ENCODE data around the gene ATP9B. TPM values are rescaled to one million over a fixed set of nuclear protein-coding genes. Genes with fewer than 3 reads are reported as not detected.

ATP9B gene
- total RNA-seq, 1 experiment from 2014 or later = 25.6 TPM

- no peaks in the 10 kb centered on the region for H3K4me1 Mint-ChIP-seq (ENCODE audit: low read depth, unreplicated experiment)
- no peak for TF ChIP-seq CTCF (IDR thresholded peaks at IDR 0.05; ENCODE audit: unreplicated experiment)
- no peak for DNase-seq
- H3K27me3 Mint-ChIP-seq (ENCODE audit: unreplicated experiment) = no peaks in the 10 kb centered on the region
- no peaks in the 10 kb centered on the region for H3K9me3 Mint-ChIP-seq (ENCODE audit: low read depth, unreplicated experiment)
- H3K27ac Mint-ChIP-seq (ENCODE audit: unreplicated experiment) = no peak overlapping the region
- no TSS peak for BruUV-seq (replicated peaks)
- CTCF ChIA-PET = interaction anchor here (0.7 kb wide), 1 partner anchor 240 kb away, joined by 3 read pairs; no protein-coding TSS in a partner anchor
- intact Hi-C loops (cut with micrococcal nuclease; ENCODE audit: unreplicated experiment) = no loop called here
- H3K36me3 Mint-ChIP-seq (ENCODE audit: insufficient read depth, unreplicated experiment) = no peaks in the 10 kb centered on the region
- no peak overlapping the region for H3K4me3 Mint-ChIP-seq (ENCODE audit: low read depth, unreplicated experiment)
Observed at GRCh38 chr18:79102886-79103285, 33.7 kb downstream of the ATP9B start.

GRCh38 chr18:79104137-79104536 lies 34.9 kb downstream of the ATP9B start:
- CTCF ChIA-PET = no interaction called here
- Mint-ChIP-seq H3K36me3 (ENCODE audit: insufficient read depth, unreplicated experiment) (no peaks in the 10 kb centered on the region), H3K4me3 (ENCODE audit: low read depth, unreplicated experiment) (no peak overlapping the region), H3K27me3 (ENCODE audit: unreplicated experiment) (no peaks in the 10 kb centered on the region), H3K4me1 (ENCODE audit: low read depth, unreplicated experiment) (no peaks in the 10 kb centered on the region), H3K9me3 (ENCODE audit: low read depth, unreplicated experiment) (no peaks in the 10 kb centered on the region), H3K27ac (ENCODE audit: unreplicated experiment) (no peak overlapping the region)
- no peak for TF ChIP-seq CTCF (IDR thresholded peaks at IDR 0.05; ENCODE audit: unreplicated experiment)
- intact Hi-C loops (cut with micrococcal nuclease; ENCODE audit: unreplicated experiment) = no loop called here
- BruUV-seq (replicated peaks) = no TSS peak
- no peak for DNase-seq

- CTCF ChIA-PET = no interaction called here
- no peaks in the 10 kb centered on the region for H3K36me3 Mint-ChIP-seq (ENCODE audit: insufficient read depth, unreplicated experiment)
- no peaks in the 10 kb centered on the region for H3K9me3 Mint-ChIP-seq (ENCODE audit: low read depth, unreplicated experiment)
- intact Hi-C loops (cut with micrococcal nuclease; ENCODE audit: unreplicated experiment) = no loop called here
- H3K4me3 Mint-ChIP-seq (ENCODE audit: low read depth, unreplicated experiment) = no peak overlapping the region
- DNase-seq = no peak
- no TSS peak for BruUV-seq (replicated peaks)
- no peak overlapping the region for H3K27ac Mint-ChIP-seq (ENCODE audit: unreplicated experiment)
- no peaks in the 10 kb centered on the region for H3K27me3 Mint-ChIP-seq (ENCODE audit: unreplicated experiment)
- TF ChIP-seq CTCF (IDR thresholded peaks at IDR 0.05; ENCODE audit: unreplicated experiment) = no peak
- H3K4me1 Mint-ChIP-seq (ENCODE audit: low read depth, unreplicated experiment) = no peaks in the 10 kb centered on the region
Observed at GRCh38 chr18:79105455-79105854, 36.3 kb downstream of the ATP9B start.

- DNase-seq = no peak
- no peak overlapping the region for H3K4me3 Mint-ChIP-seq (ENCODE audit: low read depth, unreplicated experiment)
- H3K36me3 Mint-ChIP-seq (ENCODE audit: insufficient read depth, unreplicated experiment) = no peaks in the 10 kb centered on the region
- H3K4me1 Mint-ChIP-seq (ENCODE audit: low read depth, unreplicated experiment) = no peaks in the 10 kb centered on the region
- H3K9me3 Mint-ChIP-seq (ENCODE audit: low read depth, unreplicated experiment) = no peaks in the 10 kb centered on the region
- TF ChIP-seq CTCF (IDR thresholded peaks at IDR 0.05; ENCODE audit: unreplicated experiment) = no peak
- CTCF ChIA-PET = no interaction called here
- BruUV-seq (replicated peaks) = no TSS peak
- intact Hi-C loops (cut with micrococcal nuclease; ENCODE audit: unreplicated experiment) = no loop called here
- no peaks in the 10 kb centered on the region for H3K27me3 Mint-ChIP-seq (ENCODE audit: unreplicated experiment)
- H3K27ac Mint-ChIP-seq (ENCODE audit: unreplicated experiment) = no peak overlapping the region
Observed at GRCh38 chr18:79106084-79106483, 36.9 kb downstream of the ATP9B start.
